Measurements from ENCODE around the gene ADH7.
A peak's percentile ranks its signal among the peaks of the same experiment; 100 is the strongest.

ADH7 gene

DNA sequence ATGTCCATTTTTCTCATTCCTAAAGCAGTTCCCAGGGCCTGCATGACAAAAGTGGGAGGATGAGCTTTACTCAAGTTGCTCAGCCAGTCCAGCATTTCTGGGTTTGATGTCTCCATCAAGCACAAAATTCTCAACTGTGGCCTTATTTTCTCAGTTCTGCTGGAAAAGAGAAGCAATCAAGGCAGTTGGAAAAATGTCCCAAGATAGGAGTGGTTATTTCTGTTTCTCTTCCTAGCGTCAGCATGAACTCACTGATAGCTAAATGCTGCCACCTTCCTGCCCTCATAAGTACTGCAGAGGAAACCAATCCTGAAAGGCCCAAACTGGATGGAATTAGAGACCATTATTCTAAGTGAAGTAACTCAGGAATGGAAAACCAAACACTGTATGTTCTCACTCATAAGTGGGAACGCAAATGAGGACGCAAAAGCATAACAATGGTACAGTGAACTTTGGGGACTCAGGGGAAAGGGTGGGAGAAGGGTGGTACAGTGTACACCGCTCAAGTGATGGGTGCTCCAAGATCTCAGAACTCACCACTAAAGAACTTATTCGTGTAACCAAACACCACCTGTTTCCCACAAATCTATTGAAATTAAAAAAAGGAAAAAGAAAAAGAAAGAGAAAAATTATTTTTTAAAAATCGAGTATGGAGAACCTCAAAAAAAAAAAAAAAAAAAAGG is 29.6 kb downstream of the ADH7 start:
- peak; percentile 10 for DNase-seq (ENCODE audit: low spot score)

DNA sequence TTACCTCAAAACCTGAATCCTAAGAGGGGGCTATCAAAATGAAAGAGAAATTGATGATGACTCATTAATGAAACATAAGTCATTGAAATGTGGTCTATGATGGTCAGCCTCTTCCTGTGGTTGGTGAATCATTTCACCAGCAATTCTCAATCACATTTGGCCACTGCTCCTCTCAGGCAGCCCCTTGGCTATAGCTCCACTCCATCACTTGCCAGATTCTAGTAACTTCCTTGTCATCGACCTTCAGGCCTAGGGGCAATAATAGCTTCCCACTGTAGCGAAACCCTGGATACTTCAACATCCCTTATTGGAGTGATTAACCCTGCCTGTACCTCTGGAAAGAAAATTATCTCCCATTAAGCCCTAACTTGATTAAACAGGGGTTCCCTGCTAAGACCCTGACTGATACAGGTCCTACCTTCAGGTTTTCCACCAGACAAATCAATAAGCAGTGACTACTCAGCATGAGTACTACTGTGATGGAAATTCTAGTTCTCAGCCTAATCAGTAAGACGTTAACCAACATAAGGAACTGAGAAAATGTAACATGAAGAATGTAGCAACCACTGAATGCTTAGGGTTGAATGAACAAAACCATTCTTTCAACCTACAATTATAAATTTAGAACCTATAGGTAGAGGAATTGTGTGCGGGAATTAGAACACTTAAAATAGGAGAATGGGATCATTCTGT is 30.4 kb downstream of the ADH7 start:
- TF ChIP-seq, protein P1, sequence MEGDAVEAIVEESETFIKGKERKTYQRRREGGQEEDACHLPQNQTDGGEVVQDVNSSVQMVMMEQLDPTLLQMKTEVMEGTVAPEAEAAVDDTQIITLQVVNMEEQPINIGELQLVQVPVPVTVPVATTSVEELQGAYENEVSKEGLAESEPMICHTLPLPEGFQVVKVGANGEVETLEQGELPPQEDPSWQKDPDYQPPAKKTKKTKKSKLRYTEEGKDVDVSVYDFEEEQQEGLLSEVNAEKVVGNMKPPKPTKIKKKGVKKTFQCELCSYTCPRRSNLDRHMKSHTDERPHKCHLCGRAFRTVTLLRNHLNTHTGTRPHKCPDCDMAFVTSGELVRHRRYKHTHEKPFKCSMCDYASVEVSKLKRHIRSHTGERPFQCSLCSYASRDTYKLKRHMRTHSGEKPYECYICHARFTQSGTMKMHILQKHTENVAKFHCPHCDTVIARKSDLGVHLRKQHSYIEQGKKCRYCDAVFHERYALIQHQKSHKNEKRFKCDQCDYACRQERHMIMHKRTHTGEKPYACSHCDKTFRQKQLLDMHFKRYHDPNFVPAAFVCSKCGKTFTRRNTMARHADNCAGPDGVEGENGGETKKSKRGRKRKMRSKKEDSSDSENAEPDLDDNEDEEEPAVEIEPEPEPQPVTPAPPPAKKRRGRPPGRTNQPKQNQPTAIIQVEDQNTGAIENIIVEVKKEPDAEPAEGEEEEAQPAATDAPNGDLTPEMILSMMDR (IDR thresholded peaks at IDR 0.05; ENCODE audit: extremely low read depth, missing control alignments): no peak
- peak; percentile 58 for DNase-seq (ENCODE audit: low spot score)

More for the DNA sequence above, 29.6 kb downstream of the ADH7 start:
- TF ChIP-seq, protein P1 (IDR thresholded peaks at IDR 0.05; ENCODE audit: extremely low read depth, missing control alignments): peak; percentile 68

DNA sequence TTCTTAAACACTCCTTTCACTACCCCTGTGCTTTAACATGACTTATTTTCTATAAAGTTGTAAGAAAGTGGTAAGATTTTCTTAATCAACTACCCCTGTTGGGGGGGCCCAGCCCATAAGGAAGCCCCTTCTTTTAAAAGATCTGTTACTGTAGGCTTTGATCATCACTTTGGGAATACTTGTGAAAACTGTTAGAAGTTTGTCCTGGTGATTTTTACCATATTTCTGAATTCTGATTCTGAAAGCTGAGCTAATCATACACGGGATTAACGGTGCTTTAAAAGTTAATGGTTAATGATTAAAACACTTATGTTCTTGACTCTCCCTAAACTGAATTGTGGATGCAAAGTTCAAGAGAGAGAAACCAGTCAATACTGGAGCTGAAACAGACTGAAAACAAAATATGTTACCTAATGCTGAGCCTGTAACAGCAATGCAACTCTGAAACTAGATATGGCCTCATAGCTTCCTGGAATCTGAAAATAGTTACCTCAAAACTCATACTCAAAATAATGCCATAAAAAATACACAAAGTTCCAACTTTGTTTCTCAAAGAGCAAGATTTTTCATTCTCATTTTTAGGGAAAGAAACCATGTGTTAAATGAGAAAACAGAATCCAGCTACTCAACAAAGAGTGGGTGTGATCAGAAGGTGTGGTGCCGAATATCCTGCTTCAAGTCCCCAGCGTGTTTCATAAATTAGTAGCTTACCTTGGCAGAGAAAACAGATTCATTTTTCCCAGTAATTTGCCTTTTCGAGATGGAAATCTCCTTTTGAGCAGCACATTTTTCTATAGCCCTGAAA is 31.6 kb downstream of the ADH7 start:
- DNase-seq (ENCODE audit: low spot score): peak; percentile 37
- TF ChIP-seq, protein P1 (IDR thresholded peaks at IDR 0.05; ENCODE audit: extremely low read depth, missing control alignments): no peak

DNA sequence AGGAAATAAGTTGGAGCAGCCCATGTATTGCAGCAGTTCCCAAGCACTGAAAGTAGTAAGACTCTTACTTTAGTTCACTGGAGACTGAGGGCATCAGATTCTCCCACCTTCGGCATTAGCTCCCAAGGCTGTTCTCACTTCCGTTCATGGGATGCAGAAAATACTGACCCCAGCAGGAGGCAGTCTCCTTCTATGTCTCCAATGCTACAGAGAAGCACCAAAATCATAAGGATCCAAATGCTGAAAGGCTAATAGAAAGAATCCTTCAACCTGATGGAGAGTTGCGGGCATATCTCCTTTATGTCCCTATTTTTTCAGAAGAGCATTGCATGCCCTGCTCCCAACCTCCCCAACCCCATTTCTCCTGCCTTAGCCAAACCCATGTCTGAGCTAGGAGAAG is 32.4 kb downstream of the ADH7 start:
- DNase-seq (ENCODE audit: low spot score): no peak
- TF ChIP-seq, protein P1 (IDR thresholded peaks at IDR 0.05; ENCODE audit: extremely low read depth, missing control alignments): no peak

DNA sequence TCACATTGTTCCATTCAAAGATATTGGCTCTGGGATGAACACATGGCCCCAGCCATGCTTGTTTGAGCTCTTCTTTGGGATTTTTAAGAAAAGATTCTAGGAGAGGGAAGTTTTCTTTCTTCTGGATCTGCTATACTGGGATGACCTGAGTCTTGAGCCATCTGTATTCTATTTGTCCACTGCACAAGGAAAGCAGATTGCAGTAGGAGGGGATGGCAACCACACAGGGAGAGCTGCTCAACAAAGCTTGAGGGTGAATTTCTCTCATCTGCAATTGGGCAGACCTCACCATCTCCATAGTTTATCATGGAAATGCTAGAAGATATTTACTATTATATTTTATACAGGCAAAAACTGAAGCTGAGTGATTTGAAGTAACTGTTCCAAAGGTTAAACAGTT is 34.3 kb downstream of the ADH7 start:
- TF ChIP-seq, protein P1 (IDR thresholded peaks at IDR 0.05; ENCODE audit: extremely low read depth, missing control alignments): no peak
- DNase-seq (ENCODE audit: low spot score): no peak

DNA sequence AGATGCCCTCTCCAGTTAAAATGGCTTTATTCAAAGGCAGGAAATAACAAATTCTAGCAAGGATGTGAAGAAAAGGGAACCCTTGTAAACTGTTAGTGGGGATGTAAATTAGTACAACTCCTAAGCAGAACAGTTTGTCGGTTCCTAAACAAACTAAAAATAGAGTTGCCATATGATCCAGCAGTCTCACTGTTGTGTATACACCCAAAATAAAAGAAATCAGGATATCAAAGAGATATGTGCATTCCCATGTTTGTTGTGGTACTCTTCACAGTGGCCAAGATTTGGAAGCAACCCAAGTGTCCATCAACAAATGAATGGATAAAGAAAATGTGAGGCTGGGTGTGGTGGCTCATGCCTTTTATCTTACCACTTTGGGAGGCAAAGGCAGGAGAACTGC is 36.1 kb downstream of the ADH7 start:
- no peak for DNase-seq (ENCODE audit: low spot score)
- TF ChIP-seq, protein P1 (IDR thresholded peaks at IDR 0.05; ENCODE audit: extremely low read depth, missing control alignments): no peak

All from GM20000 (cell line).